HepG2 (cell line): ENCODE measurements around the gene ARHGDIA. TPM values are rescaled to one million over a fixed set of nuclear protein-coding genes. Genes with fewer than 3 reads are reported as not detected.
A peak's percentile ranks its signal among the peaks of the same experiment; 100 is the strongest.

Experiments
- BORCS8-MEF2B ChIP-seq: sonication (generic); formaldehyde crosslinking; IDR thresholded peaks from 2 replicates; pipeline ENCODE4 v1.8.0; 2022; ENCODE audit warnings: mild to moderate bottlenecking, missing genetic modification reagents
- CBFB ChIP-seq: sonication (generic); formaldehyde crosslinking; IDR thresholded peaks from 2 replicates; pipeline ENCODE4 v1.4.0; 2020; ENCODE audit warnings: missing genetic modification reagents
- E2F2 ChIP-seq: sonication (generic); formaldehyde crosslinking; IDR thresholded peaks from 2 replicates; pipeline ENCODE4 v1.4.0; 2020; ENCODE audit warnings: missing genetic modification reagents, borderline replicate concordance
- ELF1 ChIP-seq: sonication (generic); formaldehyde crosslinking; IDR thresholded peaks from 2 replicates; pipeline ENCODE4 v1.4.0; 2020; ENCODE audit warnings: missing genetic modification reagents
- FOXK2 ChIP-seq: fragments of 450-650 bp; IDR thresholded peaks from 2 replicates; pipeline ENCODE4 v1.6.1; 2016
- NFYB ChIP-seq: sonication (generic); formaldehyde crosslinking; IDR thresholded peaks from 2 replicates; pipeline ENCODE4 v1.4.0; 2020; ENCODE audit warnings: missing genetic modification reagents
- NFYC ChIP-seq: IDR thresholded peaks from 2 replicates; pipeline ENCODE4 v1.6.1; 2016; ENCODE audit warnings: missing genetic modification reagents, missing compliant biosample characterization
- NPAS2 ChIP-seq: sonication (generic); formaldehyde crosslinking; IDR thresholded peaks from 2 replicates; pipeline ENCODE4 v1.8.0; 2022; ENCODE audit warnings: mild to moderate bottlenecking, missing genetic modification reagents, borderline replicate concordance
- NR3C1 ChIP-seq: sonication (generic); formaldehyde crosslinking; IDR thresholded peaks from 2 replicates; pipeline ENCODE4 v1.4.0; 2020; ENCODE audit warnings: missing genetic modification reagents
- NRL ChIP-seq: sonication (generic); formaldehyde crosslinking; IDR thresholded peaks from 2 replicates; pipeline ENCODE4 v1.5.0; 2020; ENCODE audit warnings: missing genetic modification reagents, mild to moderate bottlenecking, moderate library complexity, borderline replicate concordance
- POGK ChIP-seq: sonication (generic); formaldehyde crosslinking; conservative IDR thresholded peaks from 2 replicates; pipeline ENCODE4 v1.8.0; 2022; ENCODE audit warnings: mild to moderate bottlenecking, moderate library complexity, missing genetic modification reagents
- POLR2A ChIP-seq, 2 experiments: IDR thresholded peaks; 2 replicates each; pipeline ENCODE4 v1.6.1; 2011; ENCODE audit warnings: low read depth in 2 of 2, low read length in 2 of 2, mild to moderate bottlenecking in 1 of 2, moderate library complexity in 1 of 2; ENCODE audit not compliant: insufficient read depth in 1 of 2
- REXO4 ChIP-seq: sonication (generic); formaldehyde crosslinking; IDR thresholded peaks from 2 replicates; pipeline ENCODE4 v1.8.0; 2022; ENCODE audit warnings: missing genetic modification reagents, mild to moderate bottlenecking, borderline replicate concordance
- RXRB ChIP-seq: IDR thresholded peaks from 2 replicates; pipeline ENCODE4 v1.6.1; 2016; ENCODE audit warnings: borderline replicate concordance, missing genetic modification reagents, missing compliant biosample characterization
- SCMH1 ChIP-seq: sonication (generic); formaldehyde crosslinking; IDR thresholded peaks from 2 replicates; pipeline ENCODE4 v1.9.0; 2021; ENCODE audit warnings: missing genetic modification reagents, mild to moderate bottlenecking, borderline replicate concordance
- SMAD3 ChIP-seq: sonication (generic); formaldehyde crosslinking; IDR thresholded peaks from 2 replicates; pipeline ENCODE4 v1.4.0; 2020; ENCODE audit warnings: missing genetic modification reagents
- SOX5 ChIP-seq: IDR thresholded peaks from 2 replicates; pipeline ENCODE4 v1.6.1; 2016; ENCODE audit warnings: borderline replicate concordance
- SRSF1 ChIP-seq: fragments of 200-400 bp; formaldehyde crosslinking; optimal IDR thresholded peaks from 2 replicates; pipeline ENCODE3; 2017; ENCODE audit warnings: mild to moderate bottlenecking, low read depth, low read length, moderate library complexity
- ZFYVE20 ChIP-seq: sonication (generic); formaldehyde crosslinking; IDR thresholded peaks from 2 replicates; pipeline ENCODE4 v1.8.0; 2023; ENCODE audit warnings: low read depth, mild to moderate bottlenecking, moderate library complexity, missing genetic modification reagents, borderline replicate concordance
- ZKSCAN8 ChIP-seq: IDR thresholded peaks from 2 replicates; pipeline ENCODE4 v1.6.1; 2016; ENCODE audit warnings: borderline replicate concordance, missing genetic modification reagents, missing compliant biosample characterization
- ZNF101 ChIP-seq: sonication (generic); formaldehyde crosslinking; IDR thresholded peaks from 2 replicates; pipeline ENCODE4 v1.4.0; 2020; ENCODE audit warnings: mild to moderate bottlenecking, low read depth, missing genetic modification reagents, borderline replicate concordance
- ZNF143 ChIP-seq: sonication (generic); formaldehyde crosslinking; IDR thresholded peaks from 2 replicates; pipeline ENCODE4 v1.4.0; 2020; ENCODE audit warnings: missing genetic modification reagents
- ZNF232 ChIP-seq: sonication (generic); formaldehyde crosslinking; IDR thresholded peaks from 2 replicates; pipeline ENCODE4 v1.4.0; 2020; ENCODE audit warnings: missing genetic modification reagents, borderline replicate concordance
- ZNF460 ChIP-seq: sonication (generic); formaldehyde crosslinking; IDR thresholded peaks from 2 replicates; pipeline ENCODE4 v1.5.1; 2020; ENCODE audit warnings: missing genetic modification reagents, mild to moderate bottlenecking, borderline replicate concordance
- ZNF530 ChIP-seq: sonication (generic); formaldehyde crosslinking; IDR thresholded peaks from 2 replicates; pipeline ENCODE4 v1.5.0; 2020; ENCODE audit warnings: low read depth, mild to moderate bottlenecking, missing genetic modification reagents
- polyA plus RNA-seq, 8 experiments: library from polyadenylated mRNA; depleted of rRNA in 3 of 8; stranded (reverse) in 7 of 8; unstranded in 1 of 8; fragments of >200 nt; fragmentation: Illumina TruSeq in 4 of 8; extraction: Trizol in 4 of 8; gene quantifications; 2 replicates each; pipeline versions ENCODE4 v1.2.1 to v1.2.3, GENCODE V29; 2011 to 2016; ENCODE audit warnings: low read depth in 4 of 8, missing spikeins in 1 of 8, mixed read lengths in 1 of 8; ENCODE audit not compliant: insufficient read depth in 1 of 8
- total RNA-seq, 5 experiments: library from RNA; depleted of rRNA; stranded (reverse); fragments of >200 nt; fragmentation: Illumina TruSeq; extraction: Trizol; gene quantifications; 2 replicates each; pipeline ENCODE4 v1.2.3, GENCODE V29; 2016; ENCODE audit warnings: low read depth in 1 of 5
- TF ChIP-seq, protein P1 (sequence below): sonication (generic); formaldehyde crosslinking; conservative IDR thresholded peaks from 2 replicates; pipeline ENCODE4 v1.4.0; 2020; ENCODE audit warnings: missing genetic modification reagents
- TF ChIP-seq, protein P2 (sequence below): sonication (generic); formaldehyde crosslinking; IDR thresholded peaks from 2 replicates; pipeline ENCODE4 v1.5.0; 2020; ENCODE audit warnings: mild to moderate bottlenecking, low read depth, missing genetic modification reagents, borderline replicate concordance

The ARHGDIA gene
- total and polyA plus RNA-seq, 2 of the 13 experiments (the other 11 are each of a cell fraction or from before 2014, with no cell fraction given), result 40.0 to 64.0 TPM

DNA sequence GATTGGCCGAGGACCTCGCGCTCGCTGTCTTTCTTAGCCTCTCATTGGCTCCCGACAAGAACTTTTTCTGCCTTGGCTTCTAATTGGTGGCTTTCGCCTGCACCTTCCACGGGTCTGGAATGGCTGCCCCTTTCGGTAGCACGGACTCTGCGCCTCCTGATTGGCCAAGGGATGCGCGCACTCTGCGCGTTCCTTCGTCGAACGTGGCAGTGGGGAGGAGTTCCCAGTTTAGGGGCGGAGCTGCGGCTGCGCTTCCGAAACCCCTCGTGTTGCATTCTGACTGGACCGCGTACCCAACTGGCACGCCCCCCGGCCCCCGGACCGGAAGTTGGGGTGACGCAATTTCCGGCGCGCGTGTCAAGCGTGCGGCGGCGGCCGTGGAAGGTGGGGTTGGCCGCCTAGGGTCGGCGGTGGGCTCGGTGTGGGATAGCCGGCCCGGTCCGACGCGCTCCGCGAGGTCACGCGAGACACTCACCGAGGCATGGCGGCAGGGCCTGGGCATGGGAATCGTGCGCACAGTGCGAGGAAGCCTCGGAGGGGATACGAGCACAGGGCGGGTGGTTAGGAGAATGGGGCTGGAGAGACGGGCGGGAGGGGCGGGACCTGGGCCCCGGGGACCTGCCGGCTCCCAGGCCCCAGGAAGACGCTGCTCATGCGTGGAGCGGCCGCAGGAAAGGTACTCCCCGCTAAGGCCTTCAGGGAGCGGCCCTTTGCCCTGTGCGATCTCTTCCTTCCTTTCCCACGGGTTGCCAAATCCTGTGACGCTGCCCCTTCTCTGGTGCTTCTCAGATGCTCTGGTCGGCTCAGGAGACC, 10.2 kb downstream of the ARHGDIA start (continued):
- TF ChIP-seq, protein P1, sequence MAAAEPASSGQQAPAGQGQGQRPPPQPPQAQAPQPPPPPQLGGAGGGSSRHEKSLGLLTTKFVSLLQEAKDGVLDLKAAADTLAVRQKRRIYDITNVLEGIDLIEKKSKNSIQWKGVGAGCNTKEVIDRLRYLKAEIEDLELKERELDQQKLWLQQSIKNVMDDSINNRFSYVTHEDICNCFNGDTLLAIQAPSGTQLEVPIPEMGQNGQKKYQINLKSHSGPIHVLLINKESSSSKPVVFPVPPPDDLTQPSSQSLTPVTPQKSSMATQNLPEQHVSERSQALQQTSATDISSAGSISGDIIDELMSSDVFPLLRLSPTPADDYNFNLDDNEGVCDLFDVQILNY (CRISPR knock-in tag), result peak; percentile 52; the same call in 1 of the 2 replicates
- TF ChIP-seq ELF1 (CRISPR knock-in tag) (peak; percentile 88), ZNF460 (CRISPR knock-in tag) (no peak), POGK (CRISPR knock-in tag) (peak; percentile 95), POLR2A (IDR thresholded peaks at IDR 0.05; ENCODE audit: insufficient read depth in 1 of 2, low read depth in 2 of 2, low read length in 2 of 2) (peak in 1 of 2 experiments; percentile 94; a peak in 2 of 4 replicates), ZNF101 (CRISPR knock-in tag) (no peak), NRL (CRISPR knock-in tag) (peak; percentile 10; the same call in 1 of the 2 replicates), CBFB (peak; percentile 87), SCMH1 (no peak), BORCS8-MEF2B (CRISPR knock-in tag) (peak; percentile 6; the same call in 1 of the 2 replicates), FOXK2 (peak; percentile 67; the same call in 1 of the 2 replicates), ZNF232 (CRISPR knock-in tag) (peak; percentile 80), NFYC (CRISPR knock-in tag) (peak; percentile 95), ZFYVE20 (CRISPR knock-in tag) (peak; percentile 96), NFYB (CRISPR knock-in tag) (peak; percentile 95), NR3C1 (0 out of 2 replicates have a peak, but pooled peaks have one; percentile 65), RXRB (CRISPR knock-in tag) (0 out of 2 replicates have a peak, but pooled peaks have one; percentile 8), SMAD3 (CRISPR knock-in tag) (peak; percentile 51; the same call in 1 of the 2 replicates), NPAS2 (CRISPR knock-in tag) (no peak), E2F2 (CRISPR knock-in tag) (0 out of 2 replicates have a peak, but pooled peaks have one; percentile 48), ZNF143 (CRISPR knock-in tag) (peak; percentile 55), SOX5 (CRISPR knock-in tag) (peak; percentile 43; the same call in 1 of the 2 replicates), ZNF530 (CRISPR knock-in tag) (no peak), REXO4 (CRISPR knock-in tag) (no peak), SRSF1 (peak; percentile 41), ZKSCAN8 (CRISPR knock-in tag) (peak; percentile 15; the same call in 1 of the 2 replicates)
- TF ChIP-seq, protein P2, sequence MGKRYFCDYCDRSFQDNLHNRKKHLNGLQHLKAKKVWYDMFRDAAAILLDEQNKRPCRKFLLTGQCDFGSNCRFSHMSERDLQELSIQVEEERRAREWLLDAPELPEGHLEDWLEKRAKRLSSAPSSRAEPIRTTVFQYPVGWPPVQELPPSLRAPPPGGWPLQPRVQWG (CRISPR knock-in tag), result no peak
